HuH-7 (cell line): Measurements from ENCODE around the gene CYP27B1.

Source experiments
- DNase-seq: peaks from one replicate; pipeline ENCODE4 v3.0.0; 2011; ENCODE audit warnings: low spot score

Gene CYP27B1

DNA sequence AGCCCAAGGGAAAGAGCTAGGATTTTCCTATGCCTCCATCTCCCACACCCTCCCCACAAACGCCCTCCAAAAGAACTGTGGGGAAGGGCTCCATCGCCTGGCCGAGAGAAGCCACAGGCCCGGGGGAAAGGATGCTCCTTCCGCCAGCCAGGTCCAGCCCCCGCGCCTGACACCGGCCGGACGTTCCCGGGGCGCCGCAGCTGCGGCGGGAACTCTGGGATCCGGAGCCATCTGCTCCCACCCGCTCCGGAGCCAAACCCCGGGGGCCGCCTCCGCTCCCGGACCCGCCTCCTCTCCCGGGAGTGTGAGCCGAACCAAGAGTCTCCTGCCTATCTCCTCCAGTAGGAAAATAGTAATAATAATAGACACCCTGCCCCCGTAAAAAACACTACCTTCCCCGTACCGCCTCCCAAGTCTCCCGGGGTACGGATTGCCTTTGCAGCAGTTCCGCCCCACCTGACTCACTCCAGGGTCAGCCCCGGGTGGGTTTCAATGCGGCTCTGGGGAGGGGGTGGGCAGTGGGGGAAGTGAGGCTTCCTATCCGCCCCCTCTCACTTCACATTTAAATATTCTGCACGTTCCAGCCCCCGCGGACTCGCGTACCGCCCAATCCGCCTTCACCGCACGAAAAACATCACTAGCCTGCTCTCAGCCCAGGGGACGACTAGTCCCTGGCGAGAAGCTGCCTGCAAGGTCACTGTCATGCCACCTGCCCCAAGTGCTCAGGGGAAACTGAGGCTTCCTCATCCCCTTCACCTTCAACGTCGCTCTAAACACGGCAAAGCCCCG is 30.7 kb downstream of the CYP27B1 start:
- DNase-seq = peak; percentile 80

DNA sequence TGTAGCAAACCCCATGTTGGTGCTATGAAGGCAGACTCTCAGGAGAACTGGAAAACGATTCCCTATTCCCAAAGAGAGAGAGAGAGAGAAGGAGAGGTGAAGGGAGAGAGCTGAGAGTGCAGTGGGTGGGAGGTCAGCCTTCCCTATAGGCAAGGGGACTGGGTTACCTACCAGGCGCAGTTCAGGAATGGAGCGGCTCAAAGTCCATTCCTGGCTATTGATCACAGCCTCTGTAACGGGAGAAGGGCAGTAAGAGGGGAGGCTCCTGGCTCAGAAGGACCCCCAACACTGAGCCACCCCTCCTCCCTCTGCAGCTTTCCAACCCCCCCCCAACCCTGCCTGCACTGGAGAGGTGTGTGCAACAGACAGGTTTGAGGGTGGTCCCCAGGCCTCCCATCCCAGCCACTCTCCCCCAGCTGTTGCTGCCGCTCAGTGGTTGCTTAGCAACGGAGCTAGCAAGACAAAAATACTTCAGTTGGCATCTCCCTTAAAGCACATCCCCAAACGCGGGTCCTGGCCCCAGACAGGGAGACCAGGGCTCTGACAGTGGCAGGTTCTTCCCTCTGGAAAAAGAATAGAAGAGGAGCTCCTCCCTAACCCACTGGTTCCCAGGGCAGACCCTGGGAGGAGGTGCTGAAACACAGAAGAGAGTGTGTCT is 31.6 kb downstream of the CYP27B1 start:
- peak; percentile 78 for DNase-seq

DNA sequence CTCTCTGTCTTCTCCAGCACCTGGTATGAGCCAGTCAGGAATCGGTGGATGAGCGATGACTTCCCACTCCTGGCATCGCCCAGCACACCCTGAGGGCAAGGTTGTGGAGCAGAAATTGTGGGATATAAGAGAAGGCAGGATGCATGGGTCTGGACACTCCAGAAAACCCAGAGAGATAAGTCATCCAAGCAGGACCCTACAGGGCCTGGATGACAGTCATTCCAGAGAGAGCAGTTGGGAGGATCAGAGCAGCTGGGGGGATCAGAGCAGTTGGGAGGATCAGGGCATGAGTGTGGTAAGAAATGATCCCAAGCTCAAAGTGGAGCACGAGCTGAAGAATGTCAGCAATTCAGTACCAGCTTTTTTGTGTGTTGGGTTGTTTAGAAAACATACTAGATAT is 32.3 kb downstream of the CYP27B1 start:
- DNase-seq = no peak

DNA sequence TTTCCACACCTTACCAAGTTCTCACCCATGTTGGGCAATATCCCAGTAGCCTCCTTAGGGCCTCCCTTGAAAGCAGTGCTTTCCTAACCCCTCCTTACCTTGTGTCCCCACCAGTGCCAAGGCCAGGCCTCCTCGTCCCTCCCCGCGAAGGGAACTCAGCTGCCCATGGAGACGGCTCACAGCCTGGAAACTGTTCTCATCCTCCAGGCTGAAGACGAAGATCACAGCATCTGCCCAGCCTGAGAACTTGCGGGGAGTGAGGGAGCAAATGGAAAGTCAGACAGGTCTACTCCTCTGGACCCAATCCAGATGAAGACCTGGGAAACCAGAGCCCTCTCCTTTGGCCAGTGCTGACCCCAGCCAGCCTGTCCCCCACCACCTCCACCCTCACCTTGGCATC is 33.0 kb downstream of the CYP27B1 start:
- DNase-seq = no peak

DNA sequence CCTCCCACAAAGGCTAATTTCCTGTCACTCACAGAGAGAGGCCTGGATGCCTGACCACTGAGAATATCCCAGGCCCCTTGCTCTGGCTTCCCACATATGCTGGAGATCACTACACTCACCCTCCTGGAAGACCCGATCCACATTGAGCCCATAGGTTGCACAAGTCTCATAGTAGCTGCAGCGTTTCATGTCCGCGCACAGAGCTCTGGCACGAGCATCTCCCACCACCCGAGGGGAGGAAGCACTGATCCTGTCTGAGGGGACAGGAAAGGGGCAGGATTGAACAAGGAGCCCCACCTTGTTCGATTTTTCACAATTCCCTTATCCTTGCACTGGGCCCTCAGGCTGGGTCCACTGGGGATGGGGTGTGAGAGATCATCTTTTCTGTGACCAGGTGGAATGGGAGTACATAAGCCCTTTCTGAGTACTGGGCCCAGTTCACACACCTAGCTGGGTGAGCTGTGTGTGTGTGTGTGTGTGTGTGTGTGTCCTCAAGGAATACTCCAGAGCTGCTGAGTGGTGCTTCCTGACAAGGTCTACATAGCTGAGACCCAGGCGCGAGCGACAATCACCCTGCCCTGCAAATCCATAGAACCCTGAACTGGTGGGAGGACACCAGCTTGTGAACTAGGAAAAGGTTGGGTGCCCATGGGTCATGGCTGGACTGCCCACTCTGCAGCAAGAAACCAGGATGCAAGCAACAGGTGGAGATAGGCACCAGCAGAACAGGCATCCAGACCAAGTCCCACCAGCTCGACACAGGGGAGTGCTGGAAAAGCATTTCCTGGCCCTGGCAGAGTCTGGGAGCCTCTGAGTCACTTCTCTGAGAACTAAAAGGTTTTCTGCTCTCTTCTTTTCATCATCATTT is 33.9 kb downstream of the CYP27B1 start:
- DNase-seq = no peak

DNA sequence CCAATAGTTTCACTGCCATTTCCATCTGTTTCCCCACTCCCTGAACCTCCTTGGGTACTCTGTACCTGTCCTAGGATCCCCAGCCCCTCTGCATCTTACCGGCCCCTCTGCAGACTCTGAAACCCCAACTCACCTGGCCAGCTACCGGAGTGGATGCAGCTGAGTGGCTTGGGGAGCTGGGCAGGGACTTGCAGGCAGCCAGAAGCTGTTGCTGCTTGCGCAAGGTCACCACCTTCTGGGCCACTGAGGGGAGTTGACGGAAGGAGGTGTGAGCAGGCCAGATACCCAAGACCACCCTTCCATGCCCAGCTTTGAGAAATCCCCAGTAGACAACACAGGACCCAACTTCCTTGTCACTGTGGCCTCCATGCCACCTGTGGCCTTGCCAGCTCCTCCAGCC is 34.6 kb downstream of the CYP27B1 start:
- no peak for DNase-seq

DNA sequence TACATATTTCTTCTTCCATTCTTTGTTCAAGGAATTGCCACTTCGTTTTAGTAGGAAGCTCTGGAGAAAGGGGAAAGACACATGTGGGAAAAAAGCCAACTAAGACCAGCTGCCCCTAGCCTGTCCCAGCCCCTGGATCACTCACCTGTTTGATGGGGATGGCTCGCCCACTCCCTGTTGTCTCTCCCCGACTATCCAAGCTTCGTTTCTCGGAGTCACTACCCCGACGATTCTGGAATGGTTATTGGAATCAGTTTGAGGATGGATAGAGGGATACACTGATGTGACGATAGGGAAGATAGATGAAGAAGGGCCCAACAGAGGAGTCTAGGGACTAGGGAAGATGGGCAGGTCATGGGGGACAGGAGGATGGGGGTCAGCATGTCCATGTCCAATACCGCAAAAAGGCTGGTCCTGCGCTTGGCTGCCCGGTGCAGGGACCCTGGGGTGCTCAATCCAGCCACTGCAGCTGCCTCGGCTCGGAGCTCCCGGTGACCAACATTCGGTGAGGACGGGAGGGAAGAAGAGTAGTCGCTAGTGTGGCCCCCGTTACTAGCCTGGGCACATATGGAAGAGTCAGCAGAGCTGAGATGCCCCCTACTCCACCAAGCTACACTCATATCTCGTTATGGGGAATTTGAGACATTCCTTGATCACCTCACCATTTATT is 35.3 kb downstream of the CYP27B1 start:
- no peak for DNase-seq

DNA sequence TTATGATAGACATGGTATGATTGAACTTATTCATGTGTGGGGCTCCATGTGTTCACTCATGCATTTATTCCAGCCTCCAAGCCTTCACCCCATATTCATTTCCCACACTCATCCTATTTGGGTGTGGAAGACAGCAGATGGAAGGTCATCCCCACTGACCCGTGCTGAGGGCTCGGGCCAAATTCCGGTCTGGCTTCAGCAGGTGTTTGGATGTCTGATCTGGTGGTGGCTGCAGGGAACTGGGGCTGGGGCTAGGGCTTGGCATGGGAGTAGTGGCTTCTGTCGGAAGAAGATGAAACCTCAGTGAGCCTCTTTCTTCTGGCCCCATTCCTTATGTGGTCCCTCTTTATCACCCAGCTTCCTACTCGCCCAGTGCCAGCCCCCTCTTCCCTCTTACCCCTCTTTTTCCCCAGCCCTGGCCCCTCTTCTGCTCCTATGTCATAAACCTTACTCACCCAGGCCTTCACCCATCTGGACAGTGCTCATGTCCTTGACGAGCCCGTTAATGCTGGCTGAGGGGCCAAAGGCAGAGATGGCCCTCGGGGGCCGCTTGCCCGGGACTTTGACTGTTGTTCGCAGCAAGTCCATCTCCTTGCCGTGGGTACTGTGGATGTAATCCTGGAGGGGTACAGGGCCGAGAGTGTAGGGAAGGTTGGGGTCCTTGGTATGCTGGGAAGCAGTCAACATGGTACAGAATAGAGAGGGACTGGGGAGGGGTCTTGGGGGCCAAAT is 36.4 kb downstream of the CYP27B1 start:
- DNase-seq = no peak

DNA sequence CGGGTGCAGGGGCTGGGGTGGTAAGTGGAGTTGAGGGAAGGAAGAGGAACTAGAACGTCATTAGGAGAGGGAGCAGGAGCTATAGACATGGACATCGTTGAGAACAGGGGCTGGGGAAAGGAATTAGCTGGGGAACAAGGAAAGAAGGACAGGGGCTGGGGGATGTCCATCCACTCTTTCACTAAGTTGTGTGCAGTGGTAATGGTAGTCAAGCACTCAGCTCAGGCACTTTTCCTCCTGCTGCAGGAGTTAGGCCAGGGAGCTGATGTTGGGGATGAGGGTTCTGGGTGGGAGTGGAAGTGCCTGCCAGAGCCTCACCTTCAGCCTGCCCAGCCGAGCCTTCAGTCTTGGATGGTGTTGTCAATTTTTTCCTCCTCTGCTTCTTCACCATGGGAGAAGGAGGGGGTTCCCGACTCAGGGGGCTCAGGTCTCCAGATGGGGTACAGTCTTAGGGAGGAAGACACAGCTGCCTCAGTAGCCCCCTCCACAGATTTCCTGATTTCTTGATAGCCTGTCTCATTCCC is 37.5 kb downstream of the CYP27B1 start:
- DNase-seq = no peak

DNA sequence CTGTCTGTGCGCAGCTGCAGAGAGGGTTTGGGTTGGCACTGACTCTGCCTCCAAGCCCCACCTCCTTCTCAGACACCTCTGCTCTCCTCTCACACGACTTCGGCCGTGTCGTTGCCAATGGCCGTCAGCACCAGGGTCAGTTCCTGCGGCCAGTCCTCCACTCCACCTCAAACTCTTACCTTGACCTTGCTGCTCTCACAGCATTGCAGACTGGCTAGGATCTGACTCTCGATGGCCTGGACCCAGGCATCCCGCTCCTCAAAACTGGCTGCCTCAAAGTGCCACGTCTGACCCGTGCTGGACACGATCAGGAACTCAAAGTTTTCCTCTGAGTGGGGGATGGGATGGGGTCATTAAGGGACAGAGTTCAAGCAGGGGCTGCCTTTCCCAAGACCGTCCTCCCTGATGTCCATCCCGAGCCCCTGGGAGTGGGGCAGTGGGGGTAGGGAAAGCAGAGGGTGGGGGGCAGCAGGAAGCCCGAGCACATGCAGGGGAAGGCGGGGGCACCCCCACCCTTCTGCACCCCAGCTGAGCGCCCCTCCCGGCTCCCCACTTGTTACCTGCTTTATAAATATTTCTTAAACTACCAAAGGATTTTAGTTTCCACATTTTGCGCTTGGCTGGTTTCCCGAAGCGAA is 39.0 kb downstream of the CYP27B1 start:
- DNase-seq = no peak

DNA sequence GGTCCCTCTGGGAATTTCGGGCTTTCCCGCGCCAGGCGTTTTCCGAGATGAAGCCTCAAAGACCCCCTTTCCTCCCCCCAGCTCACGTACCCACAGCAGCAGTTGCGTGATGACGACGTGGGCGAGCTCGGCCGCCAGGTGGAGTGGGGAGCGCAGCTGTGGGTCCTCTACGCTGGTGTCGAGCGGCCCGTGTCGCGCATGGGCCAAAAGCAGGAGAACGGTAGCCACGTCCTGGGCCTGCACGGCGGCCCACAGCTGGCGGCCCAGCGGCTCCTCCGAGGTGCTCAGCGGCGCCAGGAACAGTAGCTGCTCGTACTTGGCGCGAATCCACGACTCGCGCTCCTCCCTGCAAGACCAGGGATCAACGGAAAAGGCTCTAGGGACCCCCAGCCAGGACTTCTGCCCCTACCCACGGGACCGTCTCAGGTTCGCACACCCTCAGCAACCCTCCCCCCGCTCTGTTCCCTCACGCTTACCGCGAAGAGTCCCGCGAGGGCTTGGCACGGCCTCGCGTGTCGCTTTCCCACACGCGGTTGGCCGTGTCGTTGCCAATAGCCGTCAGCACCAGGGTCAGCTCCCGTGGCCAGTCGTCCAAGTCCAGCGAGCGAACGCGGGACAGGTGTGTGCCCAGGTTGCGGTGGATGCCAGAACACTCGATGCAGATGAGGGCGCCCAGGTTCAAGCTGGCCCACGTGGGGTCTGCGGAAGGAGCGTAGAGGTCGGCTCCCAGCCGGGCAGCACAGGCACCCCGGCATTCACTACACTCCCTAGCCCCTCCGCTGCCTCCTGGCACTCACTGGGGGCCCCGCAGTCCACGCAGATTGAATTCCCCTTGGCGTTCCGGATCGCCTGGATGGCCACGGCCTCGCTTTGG is 39.8 kb downstream of the CYP27B1 start:
- no peak for DNase-seq

DNA sequence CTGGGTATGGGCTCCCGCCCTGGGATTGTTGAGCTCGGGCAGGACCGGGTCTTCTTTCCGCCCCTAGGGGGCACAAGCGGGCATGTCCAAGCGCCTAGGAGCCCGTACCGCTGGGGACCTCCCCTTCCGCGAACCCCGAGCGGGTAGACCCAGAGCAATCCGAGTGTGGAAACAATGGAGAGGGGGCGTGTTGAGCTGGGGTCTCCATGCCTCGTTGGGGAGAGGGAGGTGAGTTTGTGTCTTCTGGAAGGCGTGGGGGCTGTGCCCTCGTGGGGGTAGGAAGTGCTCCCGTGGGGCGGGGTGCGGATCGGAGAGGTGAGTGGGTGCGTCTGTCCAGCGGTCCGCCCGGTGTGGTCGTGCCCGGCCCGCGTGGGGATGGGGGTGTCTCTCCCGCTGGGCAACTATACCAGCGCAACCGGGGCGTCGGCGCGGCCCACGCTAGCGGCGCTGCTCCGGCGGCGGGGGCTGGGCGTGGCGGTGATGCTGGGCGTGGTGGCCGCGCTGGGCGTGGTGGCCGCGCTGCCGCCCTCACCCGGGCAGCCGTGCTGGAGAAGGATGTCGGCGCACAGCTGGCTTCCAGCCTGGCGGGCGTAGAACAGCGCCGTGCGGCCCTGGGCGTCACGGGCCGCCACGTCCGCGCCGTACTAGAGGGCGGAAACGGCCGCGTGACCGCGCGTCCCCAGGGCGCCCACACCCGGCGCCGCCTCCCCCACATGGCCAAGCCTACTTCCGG is 40.6 kb downstream of the CYP27B1 start:
- DNase-seq = peak; percentile 96

DNA sequence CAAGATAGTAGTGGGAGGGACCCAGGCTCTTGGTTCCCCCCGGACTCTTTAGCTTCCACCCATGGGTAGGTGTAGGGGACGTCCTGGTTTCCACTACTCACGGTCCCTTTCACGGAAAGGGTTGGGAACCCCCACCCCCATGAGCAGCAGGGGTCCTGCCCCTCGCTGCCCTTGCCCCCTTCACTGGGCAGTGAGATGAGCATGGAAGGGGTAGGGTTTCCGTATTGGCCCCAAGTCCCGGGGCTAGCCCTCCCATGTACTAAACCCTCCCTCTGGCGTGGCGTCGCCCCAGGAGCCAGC is 41.1 kb downstream of the CYP27B1 start:
- DNase-seq = no peak

DNA sequence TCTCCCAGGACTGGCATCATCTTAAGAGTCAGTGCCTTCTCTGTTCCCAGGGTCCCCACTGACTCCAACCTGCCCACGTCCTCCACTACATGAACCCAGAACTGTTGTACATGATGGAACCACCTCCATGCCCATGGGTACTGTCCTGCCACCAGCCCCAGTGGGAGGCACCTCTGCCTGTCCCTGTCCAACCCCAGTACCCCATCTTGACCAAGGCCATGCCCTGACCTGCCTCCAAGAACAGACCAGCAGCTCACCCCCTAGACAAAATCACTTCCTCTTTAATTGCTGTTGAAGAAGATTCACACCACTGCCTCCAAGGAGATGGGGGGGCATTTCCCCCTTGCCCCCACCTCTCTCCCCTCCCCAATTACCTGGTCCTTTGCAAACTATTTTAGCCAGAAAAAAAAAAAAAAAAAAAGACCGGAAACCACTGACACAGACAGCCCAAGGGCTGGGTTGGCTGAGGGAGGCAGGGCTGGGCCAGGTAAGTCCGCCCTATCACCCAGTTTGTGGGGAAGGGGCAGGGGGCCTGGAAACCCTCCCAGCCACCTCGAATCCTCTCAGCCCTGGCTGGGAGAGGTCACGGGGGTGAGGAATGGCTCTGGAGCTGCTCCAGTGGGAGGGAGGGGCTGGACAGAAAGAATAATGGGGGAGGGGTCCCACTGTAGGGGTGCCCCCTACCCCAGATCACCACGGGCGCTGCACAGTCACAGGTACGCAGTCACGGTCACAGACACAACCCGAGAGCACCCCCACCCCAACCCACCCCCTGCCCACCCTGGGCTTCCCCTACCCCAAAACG is 41.7 kb downstream of the CYP27B1 start:
- no peak for DNase-seq

DNA sequence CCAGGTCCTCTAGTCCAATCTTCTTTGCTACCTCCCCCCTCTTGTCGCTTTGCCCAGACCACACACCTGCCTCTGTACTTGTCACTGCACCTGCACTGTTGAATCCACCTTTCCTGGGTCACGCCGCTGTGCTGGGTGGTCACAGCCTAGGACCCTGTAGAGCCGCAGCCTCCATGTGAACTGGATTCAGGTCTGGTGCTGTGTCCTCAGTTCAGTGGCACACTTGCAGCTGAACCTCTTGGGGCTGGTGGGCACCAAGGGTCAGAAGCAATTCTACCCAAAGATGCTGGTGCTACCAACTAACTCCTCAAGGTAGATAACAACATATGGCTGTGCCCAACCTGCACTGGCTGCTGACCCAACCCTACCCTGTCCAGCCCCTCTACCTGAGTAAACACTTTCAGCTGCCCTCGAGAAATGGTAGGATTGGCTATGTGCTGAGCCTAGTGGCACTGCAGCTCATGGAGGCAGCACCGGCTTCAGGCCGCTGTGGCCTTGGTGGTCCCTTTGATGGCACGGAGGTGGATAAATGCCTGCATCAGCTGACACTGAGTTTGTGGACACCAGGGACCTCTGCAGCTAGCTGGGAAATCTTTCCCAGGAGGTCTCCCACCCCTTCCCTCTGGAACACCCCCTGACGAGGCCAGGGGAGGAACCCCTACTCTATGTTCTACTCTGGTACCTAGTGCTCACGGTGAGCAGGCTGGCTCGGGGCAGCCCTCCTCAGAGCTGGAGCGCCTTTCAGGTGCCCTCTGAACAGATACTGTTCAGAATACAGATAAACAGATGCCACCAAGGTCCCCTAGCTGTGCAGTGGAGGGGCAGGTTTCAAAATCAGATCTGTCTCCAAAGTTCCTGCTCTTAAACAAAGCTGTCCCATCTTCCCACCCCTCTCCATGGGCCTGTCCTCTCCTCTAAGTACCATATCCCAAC is 42.6 kb downstream of the CYP27B1 start:
- no peak for DNase-seq

DNA sequence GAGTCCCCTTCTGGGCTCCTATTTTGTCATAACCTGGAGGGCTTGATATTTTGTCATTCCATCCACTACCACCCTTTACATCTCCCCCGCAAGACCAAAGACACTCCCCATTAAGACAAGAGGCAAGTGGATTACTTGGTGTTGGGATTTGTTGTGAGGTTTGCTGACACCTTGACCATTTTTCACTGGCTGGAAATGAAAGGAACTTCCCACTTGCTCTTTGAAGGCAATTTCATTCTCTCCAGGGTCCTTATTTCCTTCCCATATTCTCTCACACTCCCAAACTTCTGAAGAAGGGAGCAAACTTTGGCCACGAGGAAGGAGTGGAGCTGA is 43.3 kb downstream of the CYP27B1 start:
- DNase-seq = no peak
